A549 (cell line): ENCODE data around the gene COL16A1. TPM values are rescaled to one million over a fixed set of nuclear protein-coding genes. Genes with fewer than 3 reads are reported as not detected.

Source experiments
- ATAC-seq, 2 experiments: fragments of 200-7000 bp in 1 of 2; fragments of >200 bp in 1 of 2; cut with Nextera tagmentation in 1 of 2; cut with Tn5 transposase in 1 of 2; 3 replicates each; pipeline versions ENCODE4 v1.8.0 to v1.9.1; 2018 to 2020; ENCODE audit warnings: mild to moderate bottlenecking in 1 of 2, moderate library complexity in 1 of 2
- CTCF ChIA-PET: fragments of 300-600 bp; sonication (Branson Sonifier 250); formaldehyde crosslinking; extraction: SDS; loops from one replicate; lab custom pipeline; 2021; ENCODE audit warnings: antibody characterized with exemption, inconsistent platforms; lab: Yijun Ruan, JAX
- POLR2A ChIA-PET: fragments of 350-600 bp; formaldehyde crosslinking; extraction: SDS; loops from one replicate; lab custom pipeline; 2021; ENCODE audit warnings: antibody characterized with exemption, inconsistent platforms; lab: Yijun Ruan, JAX
- DNase-seq, 2 experiments: peaks; one replicate each; pipeline versions ENCODE4 v3.0.0 to v3.0.0-alpha.2; 2011 to 2016; ENCODE audit warnings: low read depth in 1 of 2, low spot score in 1 of 2
- FAIRE-seq: peaks from 2 replicates; lab custom pipeline; 2011; peaks lifted over from hg19 to GRCh38; lab: Jason Lieb, UNC
- H3K27ac ChIP-seq, 2 experiments: fragments of >200 bp; sonication (Bioruptor Twin); formaldehyde crosslinking; 3 replicates each; pipeline ENCODE4 v1.5.1; 2016 to 2017
- H3K4me1 ChIP-seq: fragments of >200 bp; sonication (Bioruptor Twin); formaldehyde crosslinking; 3 replicates; pipeline ENCODE4 v1.6.1; 2016
- H3K4me2 ChIP-seq: fragments of >200 bp; sonication (Bioruptor Twin); formaldehyde crosslinking; 3 replicates; pipeline ENCODE4 v1.6.1; 2016
- H3K4me3 ChIP-seq: fragments of >200 bp; sonication (Bioruptor Twin); formaldehyde crosslinking; 3 replicates; pipeline ENCODE4 v1.5.1; 2016
- H3K9me3 ChIP-seq: fragments of >200 bp; sonication (Bioruptor Twin); formaldehyde crosslinking; 3 replicates; pipeline ENCODE4 v1.6.1; 2016
- BHLHE40 ChIP-seq: IDR thresholded peaks from 2 replicates; pipeline ENCODE4 v1.6.1; 2012; ENCODE audit warnings: low read depth, low read length, inconsistent platforms
- CBX8 ChIP-seq: fragments of 200-600 bp; sonication (generic); IDR thresholded peaks from 2 replicates; pipeline ENCODE4 v1.6.1; 2016
- CEBPB ChIP-seq, 2 experiments: fragments of >200 bp in 1 of 2; sonication (Bioruptor Twin) in 1 of 2; formaldehyde crosslinking in 1 of 2; IDR thresholded peaks; 2 replicates each; pipeline ENCODE4 v1.6.1; 2012 to 2016
- CHD2 ChIP-seq: fragments of 150-350 bp; IDR thresholded peaks from 2 replicates; pipeline ENCODE4 v1.6.1; 2014; ENCODE audit warnings: low read length; ENCODE audit not compliant: partially characterized antibody
- EHMT2 ChIP-seq: fragments of 200-600 bp; sonication (generic); IDR thresholded peaks from 2 replicates; pipeline ENCODE4 v1.6.1; 2016; ENCODE audit warnings: antibody characterized with exemption, low read depth, mild to moderate bottlenecking, moderate library complexity
- EP300 ChIP-seq, 2 experiments: fragments of >200 bp; sonication (Bioruptor Twin); formaldehyde crosslinking; IDR thresholded peaks; 2 replicates in 1 of 2; 3 replicates in 1 of 2; pipeline ENCODE4 v1.6.1; 2016 to 2017
- FOSB ChIP-seq: fragments of 250-450 bp; sonication (Bioruptor Pico); IDR thresholded peaks from 2 replicates; pipeline ENCODE4 v1.5.0; 2020; ENCODE audit warnings: mild to moderate bottlenecking, moderate library complexity
- HES2 ChIP-seq: fragments of >200 bp; sonication (Bioruptor Twin); formaldehyde crosslinking; IDR thresholded peaks from 2 replicates; pipeline ENCODE4 v1.6.1; 2016
- HOXA7 ChIP-seq: fragments of 250-450 bp; sonication (Bioruptor Pico); IDR thresholded peaks from 2 replicates; pipeline ENCODE4 v1.5.0; 2020; ENCODE audit warnings: mild to moderate bottlenecking, moderate library complexity
- JUNB ChIP-seq: fragments of >200 bp; sonication (Bioruptor Twin); formaldehyde crosslinking; IDR thresholded peaks from 2 replicates; pipeline ENCODE4 v1.6.1; 2016
- KDM5A ChIP-seq: fragments of 200-600 bp; sonication (generic); IDR thresholded peaks from 2 replicates; pipeline ENCODE4 v1.6.1; 2016; ENCODE audit warnings: antibody characterized with exemption, mild to moderate bottlenecking
- MAFK ChIP-seq: fragments of 450-650 bp; IDR thresholded peaks from 2 replicates; pipeline ENCODE4 v1.6.1; 2014; ENCODE audit not compliant: partially characterized antibody
- MAX ChIP-seq: IDR thresholded peaks from 2 replicates; pipeline ENCODE4 v1.6.1; 2012
- MYC ChIP-seq: IDR thresholded peaks from 2 replicates; pipeline ENCODE4 v1.6.1; 2012; ENCODE audit warnings: mild to moderate bottlenecking, inconsistent platforms, low read length, improper control_type of control experiment, borderline replicate concordance
- NR3C1 ChIP-seq: fragments of >200 bp; sonication (Bioruptor Twin); formaldehyde crosslinking; IDR thresholded peaks from 3 replicates; pipeline ENCODE4 v1.6.1; 2017
- PHF8 ChIP-seq: fragments of 200-600 bp; sonication (generic); IDR thresholded peaks from 2 replicates; pipeline ENCODE4 v1.6.1; 2016; ENCODE audit warnings: low read depth, mild to moderate bottlenecking, antibody characterized with exemption, moderate library complexity, borderline replicate concordance
- POLR2A ChIP-seq: IDR thresholded peaks from 2 replicates; pipeline ENCODE4 v1.6.1; 2012; ENCODE audit warnings: mild to moderate bottlenecking, low read length
- RAD21 ChIP-seq, 2 experiments: fragments of >200 bp in 1 of 2; sonication (Bioruptor Twin) in 1 of 2; formaldehyde crosslinking in 1 of 2; IDR thresholded peaks in 1 of 2; conservative IDR thresholded peaks in 1 of 2; 2 replicates in 1 of 2; 3 replicates in 1 of 2; pipeline ENCODE4 v1.6.1; 2012 to 2018; ENCODE audit warnings: inconsistent platforms in 1 of 2
- RARB ChIP-seq: fragments of 250-450 bp; sonication (Bioruptor Pico); IDR thresholded peaks from 2 replicates; pipeline ENCODE4 v1.8.0; 2021; ENCODE audit warnings: mild to moderate bottlenecking, moderate library complexity
- RCOR1 ChIP-seq: fragments of 150-350 bp; IDR thresholded peaks from 2 replicates; pipeline ENCODE4 v1.6.1; 2014; ENCODE audit warnings: antibody characterized with exemption, low read length, low read depth
- TFCP2L1 ChIP-seq: fragments of 250-450 bp; sonication (Bioruptor Pico); IDR thresholded peaks from 2 replicates; pipeline ENCODE4 v1.5.0; 2021; ENCODE audit warnings: mild to moderate bottlenecking
- ZNF302 ChIP-seq: fragments of 250-450 bp; sonication (Bioruptor Pico); IDR thresholded peaks from 2 replicates; pipeline ENCODE4 v1.9.0; 2021; ENCODE audit warnings: inconsistent platforms, mild to moderate bottlenecking, moderate library complexity
- WGBS: methylation state at CpG from one replicate; pipeline ENCODE4 v1.1.6; 2017; ENCODE audit errors: missing lambda C conversion rate; 5-methylcytosine and 5-hydroxymethylcytosine counted together
- polyA plus RNA-seq, 4 experiments: library from polyadenylated mRNA; depleted of rRNA in 3 of 4; stranded (reverse); fragments of >200 nt; fragmentation: RNase III in 1 of 4; extraction: RNeasy Plus Mini Kit Qiagen cat#74134 plus additional on column Dnase treatment in 1 of 4; gene quantifications; 2 replicates in 3 of 4; 3 replicates in 1 of 4; pipeline ENCODE4 v1.2.3, GENCODE V29; 2011 to 2017
- TF ChIP-seq, protein P1 (sequence below): IDR thresholded peaks from 2 replicates; pipeline ENCODE4 v1.6.1; 2012
- TF ChIP-seq, protein P2 (sequence below): fragments of 450-650 bp; IDR thresholded peaks from 2 replicates; pipeline ENCODE4 v1.6.1; 2014; ENCODE audit warnings: antibody characterized with exemption
- TF ChIP-seq, protein P3 (sequence below): fragments of 200-600 bp; sonication (generic); IDR thresholded peaks from 2 replicates; pipeline ENCODE4 v1.6.1; 2016; ENCODE audit warnings: antibody characterized with exemption, mild to moderate bottlenecking, moderate library complexity
- TF ChIP-seq, protein P4 (sequence below): fragments of 250-450 bp; sonication (Bioruptor Pico); IDR thresholded peaks from 2 replicates; pipeline ENCODE4 v1.5.0; 2020; ENCODE audit warnings: low read depth, mild to moderate bottlenecking, moderate library complexity

The COL16A1 gene
- polyA plus RNA-seq, 2 of the 4 experiments (the other 2 are of a cell fraction), result 1.4 to 8.1 TPM

DNA sequence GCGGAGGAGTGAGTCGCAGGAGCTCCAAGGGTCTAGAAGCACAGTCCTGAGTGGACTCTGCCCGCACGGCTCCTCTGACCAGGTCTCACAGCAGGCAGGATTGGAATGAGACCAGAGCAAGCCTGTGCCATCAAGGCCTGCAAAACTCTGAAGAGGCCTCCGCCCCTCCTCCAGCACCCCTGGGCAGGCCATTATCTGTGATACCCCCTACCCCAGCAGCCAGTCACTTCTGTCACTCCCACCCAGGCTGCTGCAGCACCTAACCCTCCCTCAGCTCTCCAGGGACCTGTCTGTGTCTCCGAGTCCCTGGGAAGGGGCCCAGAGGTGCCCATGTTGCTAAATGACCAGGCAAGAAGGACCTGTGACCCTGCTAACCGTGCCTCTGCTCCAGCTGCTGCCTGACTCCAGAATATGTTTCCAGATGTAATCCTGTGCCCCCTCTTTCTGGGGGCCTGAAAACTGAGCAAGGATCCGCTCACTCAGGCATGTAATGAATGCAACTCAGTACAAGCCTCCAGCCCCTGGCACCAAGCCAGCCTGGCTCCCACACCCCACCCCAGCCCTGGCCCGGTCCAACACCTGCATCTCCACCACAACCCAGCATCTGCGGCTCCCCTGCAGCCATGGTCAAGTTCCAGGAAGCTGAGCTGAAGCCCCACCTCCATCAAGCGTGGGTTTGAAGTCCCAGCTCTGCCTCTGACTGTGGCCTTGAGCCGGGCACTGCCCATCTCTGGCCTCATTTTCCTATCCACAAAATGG is 22.1 kb upstream of the COL16A1 start:
- H3K4me1 ChIP-seq, result no peaks in the 10 kb centered on the region
- H3K9me3 ChIP-seq, result no peaks in the 10 kb centered on the region
- no peak for ATAC-seq
- no peak overlapping the region for H3K4me3 ChIP-seq
- H3K27ac ChIP-seq, result no peak overlapping the region
- TF ChIP-seq, protein P1, sequence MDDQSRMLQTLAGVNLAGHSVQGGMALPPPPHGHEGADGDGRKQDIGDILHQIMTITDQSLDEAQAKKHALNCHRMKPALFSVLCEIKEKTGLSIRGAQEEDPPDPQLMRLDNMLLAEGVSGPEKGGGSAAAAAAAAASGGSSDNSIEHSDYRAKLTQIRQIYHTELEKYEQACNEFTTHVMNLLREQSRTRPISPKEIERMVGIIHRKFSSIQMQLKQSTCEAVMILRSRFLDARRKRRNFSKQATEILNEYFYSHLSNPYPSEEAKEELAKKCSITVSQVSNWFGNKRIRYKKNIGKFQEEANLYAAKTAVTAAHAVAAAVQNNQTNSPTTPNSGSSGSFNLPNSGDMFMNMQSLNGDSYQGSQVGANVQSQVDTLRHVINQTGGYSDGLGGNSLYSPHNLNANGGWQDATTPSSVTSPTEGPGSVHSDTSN, result no peak
- TF ChIP-seq RAD21 (conservative IDR thresholded peaks at IDR 0.05 in 1 of 2, IDR thresholded peaks at IDR 0.05 in 1 of 2) (no peak), CEBPB (IDR thresholded peaks at IDR 0.05) (no peak), RARB (CRISPR knock-in tag) (no peak), CBX8 (no peak), EHMT2 (no peak), MAFK (no peak), HES2 (no peak), HOXA7 (CRISPR knock-in tag) (no peak), MYC (no peak), FOSB (CRISPR knock-in tag) (no peak), ZNF302 (no peak), JUNB (no peak), CHD2 (no peak), RCOR1 (no peak), TFCP2L1 (no peak)
- TF ChIP-seq, protein P2, sequence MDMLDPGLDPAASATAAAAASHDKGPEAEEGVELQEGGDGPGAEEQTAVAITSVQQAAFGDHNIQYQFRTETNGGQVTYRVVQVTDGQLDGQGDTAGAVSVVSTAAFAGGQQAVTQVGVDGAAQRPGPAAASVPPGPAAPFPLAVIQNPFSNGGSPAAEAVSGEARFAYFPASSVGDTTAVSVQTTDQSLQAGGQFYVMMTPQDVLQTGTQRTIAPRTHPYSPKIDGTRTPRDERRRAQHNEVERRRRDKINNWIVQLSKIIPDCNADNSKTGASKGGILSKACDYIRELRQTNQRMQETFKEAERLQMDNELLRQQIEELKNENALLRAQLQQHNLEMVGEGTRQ, result no peak
- TF ChIP-seq, protein P3, sequence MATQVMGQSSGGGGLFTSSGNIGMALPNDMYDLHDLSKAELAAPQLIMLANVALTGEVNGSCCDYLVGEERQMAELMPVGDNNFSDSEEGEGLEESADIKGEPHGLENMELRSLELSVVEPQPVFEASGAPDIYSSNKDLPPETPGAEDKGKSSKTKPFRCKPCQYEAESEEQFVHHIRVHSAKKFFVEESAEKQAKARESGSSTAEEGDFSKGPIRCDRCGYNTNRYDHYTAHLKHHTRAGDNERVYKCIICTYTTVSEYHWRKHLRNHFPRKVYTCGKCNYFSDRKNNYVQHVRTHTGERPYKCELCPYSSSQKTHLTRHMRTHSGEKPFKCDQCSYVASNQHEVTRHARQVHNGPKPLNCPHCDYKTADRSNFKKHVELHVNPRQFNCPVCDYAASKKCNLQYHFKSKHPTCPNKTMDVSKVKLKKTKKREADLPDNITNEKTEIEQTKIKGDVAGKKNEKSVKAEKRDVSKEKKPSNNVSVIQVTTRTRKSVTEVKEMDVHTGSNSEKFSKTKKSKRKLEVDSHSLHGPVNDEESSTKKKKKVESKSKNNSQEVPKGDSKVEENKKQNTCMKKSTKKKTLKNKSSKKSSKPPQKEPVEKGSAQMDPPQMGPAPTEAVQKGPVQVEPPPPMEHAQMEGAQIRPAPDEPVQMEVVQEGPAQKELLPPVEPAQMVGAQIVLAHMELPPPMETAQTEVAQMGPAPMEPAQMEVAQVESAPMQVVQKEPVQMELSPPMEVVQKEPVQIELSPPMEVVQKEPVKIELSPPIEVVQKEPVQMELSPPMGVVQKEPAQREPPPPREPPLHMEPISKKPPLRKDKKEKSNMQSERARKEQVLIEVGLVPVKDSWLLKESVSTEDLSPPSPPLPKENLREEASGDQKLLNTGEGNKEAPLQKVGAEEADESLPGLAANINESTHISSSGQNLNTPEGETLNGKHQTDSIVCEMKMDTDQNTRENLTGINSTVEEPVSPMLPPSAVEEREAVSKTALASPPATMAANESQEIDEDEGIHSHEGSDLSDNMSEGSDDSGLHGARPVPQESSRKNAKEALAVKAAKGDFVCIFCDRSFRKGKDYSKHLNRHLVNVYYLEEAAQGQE, result no peak
- TF ChIP-seq, protein P4, sequence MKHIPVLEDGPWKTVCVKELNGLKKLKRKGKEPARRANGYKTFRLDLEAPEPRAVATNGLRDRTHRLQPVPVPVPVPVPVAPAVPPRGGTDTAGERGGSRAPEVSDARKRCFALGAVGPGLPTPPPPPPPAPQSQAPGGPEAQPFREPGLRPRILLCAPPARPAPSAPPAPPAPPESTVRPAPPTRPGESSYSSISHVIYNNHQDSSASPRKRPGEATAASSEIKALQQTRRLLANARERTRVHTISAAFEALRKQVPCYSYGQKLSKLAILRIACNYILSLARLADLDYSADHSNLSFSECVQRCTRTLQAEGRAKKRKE, result no peak
- POLR2A ChIA-PET, result interaction anchor here (2.4 kb wide), 1 partner anchor 11 kb away, joined by 10 read pairs; no protein-coding TSS in a partner anchor
- no peak for DNase-seq
- FAIRE-seq, result no peak
- CTCF ChIA-PET, result interaction anchor here (1.2 to 3.4 kb wide), 7 partner anchors 9 to 63 kb away, joined by 4 to 17 read pairs (median 5); no protein-coding TSS in a partner anchor
- 92% methylated on average over 6 of the region's 12 CpGs for WGBS
- no peak overlapping the region for H3K4me2 ChIP-seq

DNA sequence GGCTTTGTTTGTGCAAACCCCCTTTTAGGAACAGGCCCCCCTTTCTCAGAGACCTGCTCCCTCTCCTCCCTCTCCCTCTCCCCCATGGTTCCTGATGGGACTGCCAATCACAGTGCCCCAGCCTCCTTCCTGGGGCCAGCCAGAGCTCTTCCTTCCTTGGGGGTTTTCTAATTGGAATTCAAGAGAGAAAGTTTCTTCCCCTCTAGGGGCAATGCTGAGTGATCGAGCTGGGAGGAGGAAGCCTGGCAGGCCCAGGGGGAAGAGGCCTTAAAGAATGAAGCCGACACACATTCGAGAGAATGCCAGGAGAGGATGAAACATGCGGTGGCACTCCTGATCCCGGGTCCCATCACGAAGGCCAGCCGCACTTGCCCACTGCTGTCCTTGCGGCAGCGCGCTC is 21.3 kb upstream of the COL16A1 start:
- CTCF ChIA-PET, result interaction anchor here (0.6 to 3.4 kb wide), 6 partner anchors 9 to 64 kb away, joined by 4 to 17 read pairs (median 5); no protein-coding TSS in a partner anchor
- DNase-seq (no peak), FAIRE-seq (no peak), ATAC-seq (peak in 1 of 2 experiments; percentile 49; a peak in 2 of 6 replicates)
- H3K27ac ChIP-seq, result no peak overlapping the region
- POLR2A ChIA-PET, result interaction anchor here (2.4 kb wide), 1 partner anchor 10 kb away, joined by 10 read pairs; no protein-coding TSS in a partner anchor
- 82% methylated on average over 10 of the region's 10 CpGs for WGBS
- TF ChIP-seq MAX (no peak), NR3C1 (no peak), RAD21 (conservative IDR thresholded peaks at IDR 0.05 in 1 of 2, IDR thresholded peaks at IDR 0.05 in 1 of 2) (no peak), POLR2A (no peak), HOXA7 (CRISPR knock-in tag) (no peak), HES2 (no peak), BHLHE40 (no peak), EP300 (IDR thresholded peaks at IDR 0.05) (no peak), KDM5A (no peak), RARB (CRISPR knock-in tag) (no peak), MAFK (no peak), CHD2 (no peak), PHF8 (no peak)
- TF ChIP-seq, protein P4, result no peak
- H3K4me3 ChIP-seq, result no peak overlapping the region
- no peaks in the 10 kb centered on the region for H3K9me3 ChIP-seq
- no peak overlapping the region for H3K4me2 ChIP-seq
- no peaks in the 10 kb centered on the region for H3K4me1 ChIP-seq
